ENCODE data around the gene RRP1B.

DNA sequence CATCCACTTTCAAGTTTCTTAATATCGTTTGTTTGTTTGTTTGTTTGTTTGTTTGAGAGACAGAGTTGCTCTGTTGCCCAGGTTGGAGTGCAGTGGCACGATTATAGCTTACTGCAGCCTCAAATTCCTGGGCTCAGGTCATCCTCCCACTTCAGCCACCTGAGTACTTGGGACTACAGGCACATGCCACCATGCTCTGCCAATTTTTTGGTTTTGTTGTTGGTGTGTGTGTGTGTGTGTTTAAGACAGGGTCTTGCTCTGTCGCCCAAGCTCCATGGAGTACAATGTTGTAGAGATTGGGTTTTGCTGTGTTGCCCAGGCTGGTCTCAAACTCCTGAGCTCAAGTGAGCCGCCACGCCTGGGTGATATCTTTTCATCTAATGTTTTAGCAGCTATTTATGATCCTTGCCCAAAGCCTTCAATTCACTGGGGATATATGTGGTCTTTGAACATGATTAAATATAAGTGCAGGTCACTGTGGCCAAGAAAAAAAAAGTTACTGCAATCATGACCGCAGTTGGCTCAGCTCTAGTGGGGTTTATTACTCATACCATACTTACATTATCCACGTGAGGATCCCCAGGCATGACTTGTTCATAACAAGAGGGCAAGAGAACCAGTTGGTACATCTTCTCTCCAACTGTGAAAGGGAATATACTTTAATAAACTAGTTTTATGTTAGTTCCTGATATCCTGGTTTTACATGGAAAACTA is 8.0 kb downstream of the RRP1B start:
- TF ChIP-seq, protein P1, sequence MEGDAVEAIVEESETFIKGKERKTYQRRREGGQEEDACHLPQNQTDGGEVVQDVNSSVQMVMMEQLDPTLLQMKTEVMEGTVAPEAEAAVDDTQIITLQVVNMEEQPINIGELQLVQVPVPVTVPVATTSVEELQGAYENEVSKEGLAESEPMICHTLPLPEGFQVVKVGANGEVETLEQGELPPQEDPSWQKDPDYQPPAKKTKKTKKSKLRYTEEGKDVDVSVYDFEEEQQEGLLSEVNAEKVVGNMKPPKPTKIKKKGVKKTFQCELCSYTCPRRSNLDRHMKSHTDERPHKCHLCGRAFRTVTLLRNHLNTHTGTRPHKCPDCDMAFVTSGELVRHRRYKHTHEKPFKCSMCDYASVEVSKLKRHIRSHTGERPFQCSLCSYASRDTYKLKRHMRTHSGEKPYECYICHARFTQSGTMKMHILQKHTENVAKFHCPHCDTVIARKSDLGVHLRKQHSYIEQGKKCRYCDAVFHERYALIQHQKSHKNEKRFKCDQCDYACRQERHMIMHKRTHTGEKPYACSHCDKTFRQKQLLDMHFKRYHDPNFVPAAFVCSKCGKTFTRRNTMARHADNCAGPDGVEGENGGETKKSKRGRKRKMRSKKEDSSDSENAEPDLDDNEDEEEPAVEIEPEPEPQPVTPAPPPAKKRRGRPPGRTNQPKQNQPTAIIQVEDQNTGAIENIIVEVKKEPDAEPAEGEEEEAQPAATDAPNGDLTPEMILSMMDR (IDR thresholded peaks at IDR 0.05 in 4 of 5, conservative IDR thresholded peaks at IDR 0.05 in 1 of 5): no peak
- no peak for TF ChIP-seq POLR2A (IDR thresholded peaks at IDR 0.05)

All from gastrocnemius medialis (tissue), 4 donors.